GM23338 (cell line): ENCODE measurements around the gene KCNMA1.

Experiments
- CREB1 ChIP-seq: fragments of 250-450 bp; sonication (Bioruptor Pico); IDR thresholded peaks from 2 replicates; pipeline ENCODE4 v1.5.0; 2020; ENCODE audit warnings: low read depth, mild to moderate bottlenecking, moderate library complexity
- CTCF ChIP-seq, 2 experiments: fragments of 200-600 bp in 1 of 2; sonication (generic) in 1 of 2; conservative IDR thresholded peaks; 2 replicates each; pipeline versions ENCODE4 v1.5.1 to v1.6.1; 2016 to 2017; ENCODE audit warnings: antibody characterized with exemption in 2 of 2, low read depth in 2 of 2, mild to moderate bottlenecking in 2 of 2, moderate library complexity in 1 of 2
- ETS1 ChIP-seq: IDR thresholded peaks from 2 replicates; pipeline ENCODE4 v1.6.1; 2016; ENCODE audit warnings: antibody characterized with exemption
- EZH2 ChIP-seq: fragments of 200-600 bp; sonication (generic); IDR thresholded peaks from one replicate; pipeline ENCODE4 v1.8.0; 2017; ENCODE audit warnings: antibody characterized with exemption, mild to moderate bottlenecking, low read depth; ENCODE audit not compliant: unreplicated experiment
- EZH2phosphoT487 ChIP-seq: fragments of 200-600 bp; sonication (generic); IDR thresholded peaks from one replicate; pipeline ENCODE4 v1.8.1; 2018; ENCODE audit warnings: antibody characterized with exemption; ENCODE audit not compliant: unreplicated experiment
- POLR2AphosphoS5 ChIP-seq: IDR thresholded peaks from 2 replicates; pipeline ENCODE4 v1.6.1; 2016; ENCODE audit warnings: antibody characterized with exemption, low read depth
- REST ChIP-seq: IDR thresholded peaks from one replicate; pipeline ENCODE4 v1.6.1; 2018; ENCODE audit warnings: antibody characterized with exemption; ENCODE audit not compliant: unreplicated experiment
- STAT1 ChIP-seq: IDR thresholded peaks from one replicate; pipeline ENCODE4 v1.6.1; 2016; ENCODE audit warnings: antibody characterized with exemption; ENCODE audit not compliant: unreplicated experiment
- ZNF114 ChIP-seq: fragments of 250-450 bp; sonication (Bioruptor Pico); IDR thresholded peaks from 2 replicates; pipeline ENCODE4 v1.5.0; 2020; ENCODE audit warnings: mild to moderate bottlenecking, moderate library complexity
- ZNF331 ChIP-seq: fragments of 250-450 bp; sonication (Bioruptor Pico); IDR thresholded peaks from 2 replicates; pipeline ENCODE4 v1.5.0; 2020; ENCODE audit warnings: low read depth, mild to moderate bottlenecking, moderate library complexity

- TF ChIP-seq EZH2 (no peak), CTCF (conservative IDR thresholded peaks at IDR 0.05; ENCODE audit: low read depth in 2 of 2) (no peak), STAT1 (no peak), CREB1 (CRISPR knock-in tag) (no peak), EZH2phosphoT487 (no peak), POLR2AphosphoS5 (no peak), ZNF114 (CRISPR knock-in tag) (no peak), REST (no peak), ETS1 (no peak), ZNF331 (CRISPR knock-in tag) (no peak)
Measured at GRCh38 chr10:77220150-77220549, 417.5 kb downstream of the KCNMA1 start.
